Adrenal gland (tissue), 12 donors: ENCODE measurements around the gene OTULIN. TPM values are rescaled to one million over a fixed set of nuclear protein-coding genes. Genes with fewer than 3 reads are reported as not detected.
A peak's percentile ranks its signal among the peaks of the same experiment; 100 is the strongest.

ENCODE experiments used
- DNase-seq, 7 donors: peaks; one replicate each; pipeline ENCODE4 v3.0.0-alpha.2; 2019 to 2020
- H3K27ac ChIP-seq, 5 donors: fragments of 200-600 bp; sonication (generic) in 4 of 5; 1 replicate in 3 of 5; 2 replicates in 2 of 5; pipeline versions ENCODE4 v1.5.1 to v1.8.0; 2016 to 2020; ENCODE audit warnings: mild to moderate bottlenecking in 1 of 5
- H3K27me3 ChIP-seq: fragments of 200-600 bp; 2 replicates; pipeline ENCODE4 v1.8.0; 2021
- H3K36me3 ChIP-seq, 2 donors: fragments of 200-600 bp; replicated peaks in 1 of 2; 1 replicate in 1 of 2; 2 replicates in 1 of 2; pipeline versions ENCODE4 v1.5.1 to v1.8.0; 2018 to 2022
- H3K4me1 ChIP-seq, 2 donors: fragments of 200-600 bp; replicated peaks in 1 of 2; 1 replicate in 1 of 2; 2 replicates in 1 of 2; pipeline versions ENCODE4 v1.5.1 to v1.8.0; 2018 to 2021
- H3K4me3 ChIP-seq, 4 donors: fragments of 200-600 bp; sonication (generic) in 3 of 4; one replicate each; pipeline ENCODE4 v1.5.1; 2016 to 2018
- H3K9me3 ChIP-seq, 3 donors: fragments of 200-600 bp; sonication (generic) in 1 of 3; replicated peaks in 1 of 3; 1 replicate in 2 of 3; 2 replicates in 1 of 3; pipeline versions ENCODE4 v1.5.1 to v1.8.0; 2016 to 2021
- CTCF ChIP-seq, 6 experiments: fragments of 450-650 bp in 4 of 6; fragments of 200-600 bp in 2 of 6; sonication (generic) in 1 of 6; IDR thresholded peaks; 1 replicate in 5 of 6; 2 replicates in 1 of 6; pipeline versions ENCODE4 v1.5.1 to v1.8.0; 2016 to 2021; ENCODE audit warnings: antibody characterized with exemption in 6 of 6, mild to moderate bottlenecking in 2 of 6, moderate library complexity in 1 of 6
- POLR2A ChIP-seq, 2 donors: fragments of 450-650 bp; IDR thresholded peaks; one replicate each; pipeline ENCODE4 v1.6.1; 2017; ENCODE audit warnings: antibody characterized with exemption in 2 of 2, mild to moderate bottlenecking in 2 of 2, moderate library complexity in 1 of 2
- whole genome bisulfite sequencing, 4 donors: extraction: QIAGEN DNeasy Blood & Tissue Kit in 2 of 4; methylation state at CpG; one replicate each; pipeline versions ENCODE4 v1.1.5 to v1.1.7; 2013 to 2017; 5-methylcytosine and 5-hydroxymethylcytosine counted together
- intact Hi-C, 2 donors: fragments of 100-400 bp; cut with DNase I; formaldehyde crosslinking; loops; one replicate each; pipeline versions ENCODE4 v1.14.1 to v1.15.0; 2022 to 2023
- polyA plus RNA-seq, 3 donors: library from polyadenylated mRNA; stranded (reverse); fragments of 200-250 nt in 2 of 3; fragments of 350-450 nt in 1 of 3; fragmentation: Illumina TruSeq in 1 of 3; extraction: RNeasy Lipid Tissue Mini Kit (QIAGEN cat#74804) in 1 of 3; gene quantifications; one replicate each; pipeline ENCODE4 v1.2.3, GENCODE V29; 2013 to 2014
- total RNA-seq, 9 donors: library from RNA; depleted of rRNA in 4 of 9; stranded (reverse); fragments of >200 nt in 4 of 9; fragments of 120-200 nt in 1 of 9; fragmentation: NEBNext Ultra II Directional in 1 of 9; extraction: Animal tissue kit (Norgen Biotek cat#: 25700) in 1 of 9; gene quantifications; one replicate each; pipeline versions ENCODE4 v1.1.0 to v1.2.4, GENCODE V29; 2013 to 2023
- donor health status: healthy with polysubstance abuse.
- donor health status: Bipolar disorder and iron deficiency.
- donor health status: DM: yes; HTN: yes; CAD: no.
- donor health status: DM: no; HTN: no; CAD: no.
- donor health status: DM: no; HTN: no; CAD: no.
- donor health status: DM: yes; HTN: yes; CAD: no.

OTULIN gene
- total and polyA plus RNA-seq, 12 donors: 2.8 to 40.8 (median 20.4) TPM

DNA sequence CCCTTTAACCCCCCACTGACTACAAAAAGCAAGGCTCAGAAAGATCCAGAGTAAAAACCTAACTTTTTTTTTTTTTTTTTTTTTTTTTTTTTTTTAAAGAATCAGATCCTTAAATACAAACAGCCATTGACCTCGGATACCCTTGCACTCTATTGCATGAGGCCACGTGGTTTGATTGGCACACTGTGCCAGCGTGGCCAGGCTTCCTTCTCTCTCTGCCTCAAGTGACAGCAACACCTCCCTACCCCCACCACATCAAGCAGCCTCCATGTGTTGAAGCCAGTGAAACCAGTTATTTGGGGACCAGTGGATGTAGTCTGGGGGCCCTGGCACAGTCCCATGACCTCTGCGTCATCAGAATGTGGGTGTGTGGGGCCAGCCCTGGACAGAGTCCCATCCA is 71.4 kb downstream of the OTULIN start:
- Histone ChIP-seq H3K27me3 (no peaks in the 10 kb centered on the region), H3K27ac (no peak overlapping the region), H3K4me3 (no peak overlapping the region), H3K9me3 (no peaks in the 10 kb centered on the region), H3K4me1 (peaks cover 0 to 5% of the 10 kb centered on the region in 2 donors), H3K36me3 (peaks cover 0 to 2% of the 10 kb centered on the region in 2 donors)
- intact Hi-C loops: no loop called here
- peak in 3 of 7 donors; percentile 25 to 60 (median 35) for DNase-seq
- WGBS, 4 donors: 60 to 75% (median 67%) methylated on average over 4 of the region's 4 CpGs
- TF ChIP-seq CTCF (IDR thresholded peaks at IDR 0.05) (no peak), POLR2A (IDR thresholded peaks at IDR 0.05) (no peak)

GRCh38 chr5:14737291-14737690 is 72.8 kb downstream of the OTULIN start:
- H3K4me3 ChIP-seq: no peak overlapping the region
- H3K36me3 ChIP-seq: peaks cover 0 to 9% of the 10 kb centered on the region in 2 donors
- 88 to 98% (median 95%) methylated on average over 7 to 10 of the region's 10 CpGs for WGBS, 4 donors
- H3K27ac ChIP-seq: no peak overlapping the region
- no peak for DNase-seq
- intact Hi-C loops: no loop called here
- no peaks in the 10 kb centered on the region for H3K27me3 ChIP-seq
- peaks cover 0 to 5% of the 10 kb centered on the region in 2 donors for H3K4me1 ChIP-seq
- no peaks in the 10 kb centered on the region for H3K9me3 ChIP-seq
- no peak for TF ChIP-seq CTCF (IDR thresholded peaks at IDR 0.05)
- no peak for TF ChIP-seq POLR2A (IDR thresholded peaks at IDR 0.05)

GRCh38 chr5:14738050-14738449 is 73.5 kb downstream of the OTULIN start:
- intact Hi-C loops: no loop called here
- no peak overlapping the region for H3K27ac ChIP-seq
- 89 to 94% (median 91%) methylated on average over 5 of the region's 5 CpGs for WGBS, 4 donors

DNA sequence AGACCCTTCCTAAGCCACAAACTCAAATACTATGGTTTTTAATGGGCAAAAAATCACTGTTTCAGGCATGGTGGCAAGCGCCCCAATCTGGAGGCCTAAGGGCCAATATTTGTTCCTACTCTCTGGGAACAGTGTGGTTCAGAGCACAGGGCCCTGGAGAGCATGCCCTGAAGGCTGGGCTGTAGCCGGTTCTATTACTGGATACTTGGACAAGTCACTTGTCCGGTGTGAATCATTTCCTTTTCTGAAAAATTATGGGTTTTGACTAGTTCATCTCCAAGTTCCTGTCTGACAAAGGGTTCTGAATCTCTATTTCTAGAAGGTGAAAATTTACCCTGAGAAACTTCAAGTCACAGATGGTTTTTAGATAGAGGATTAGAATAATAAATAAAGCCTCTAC is 75.0 kb downstream of the OTULIN start:
- intact Hi-C loops: no loop called here
- Histone ChIP-seq H3K36me3 (peaks cover 0 to 9% of the 10 kb centered on the region in 2 donors), H3K27ac (peak overlapping the region in 1 of 5 donors; percentile 29), H3K27me3 (no peaks in the 10 kb centered on the region), H3K9me3 (no peaks in the 10 kb centered on the region), H3K4me1 (peaks cover 0 to 5% of the 10 kb centered on the region in 2 donors), H3K4me3 (no peak overlapping the region)
- TF ChIP-seq CTCF (IDR thresholded peaks at IDR 0.05): no peak
- TF ChIP-seq POLR2A (IDR thresholded peaks at IDR 0.05): no peak
- peak in 2 of 7 donors; percentile 26 to 63 for DNase-seq
- WGBS, 4 donors: 50 to 73% (median 64%) methylated on average over 3 of the region's 3 CpGs

More at GRCh38 chr5:14738050-14738449, 73.5 kb downstream of the OTULIN start:
- DNase-seq: no peak
- H3K4me3 ChIP-seq: no peak overlapping the region
- no peaks in the 10 kb centered on the region for H3K27me3 ChIP-seq
- peaks cover 0 to 5% of the 10 kb centered on the region in 2 donors for H3K4me1 ChIP-seq
- no peaks in the 10 kb centered on the region for H3K9me3 ChIP-seq
- TF ChIP-seq CTCF (IDR thresholded peaks at IDR 0.05) (no peak), POLR2A (IDR thresholded peaks at IDR 0.05) (no peak)
- peaks cover 0 to 9% of the 10 kb centered on the region in 2 donors for H3K36me3 ChIP-seq
